Progenitor cell of endocrine pancreas (in vitro differentiated cells): ENCODE measurements around the gene CEP250. TPM values are rescaled to one million over a fixed set of nuclear protein-coding genes. Genes with fewer than 3 reads are reported as not detected.
"Not testable (repeated sequence)": the region's sequence is repeated elsewhere in the genome, so short reads cannot be mapped to it uniquely, and the experiment has no call there.

Experiments
- DNase-seq: peaks from one replicate; pipeline ENCODE4 v3.0.0; 2021; ENCODE audit warnings: low spot score; ENCODE audit not compliant: unreplicated experiment
- H3K27ac Mint-ChIP-seq: 2 replicates; pipeline ENCODE4 v1.8.0; 2021; ENCODE audit warnings: mild to moderate bottlenecking, moderate library complexity, mixed read lengths
- H3K27me3 Mint-ChIP-seq: 2 replicates; pipeline ENCODE4 v1.8.0; 2021; ENCODE audit warnings: mixed read lengths
- H3K36me3 Mint-ChIP-seq: 2 replicates; pipeline ENCODE4 v1.8.0; 2022; ENCODE audit warnings: mixed read lengths; ENCODE audit not compliant: insufficient read depth
- H3K4me1 Mint-ChIP-seq: 2 replicates; pipeline ENCODE4 v1.8.0; 2021; ENCODE audit warnings: low read depth, mixed read lengths
- H3K4me3 Mint-ChIP-seq: 2 replicates; pipeline ENCODE4 v1.8.0; 2021; ENCODE audit warnings: low read depth, mild to moderate bottlenecking, moderate library complexity, mixed read lengths
- H3K9me3 Mint-ChIP-seq: 2 replicates; pipeline ENCODE4 v1.8.0; 2021; ENCODE audit warnings: low read depth, mixed read lengths
- CTCF ChIP-seq: fragments of 200-600 bp; sonication (generic); IDR thresholded peaks from one replicate; pipeline ENCODE4 v1.5.0; 2021; ENCODE audit warnings: antibody characterized with exemption, mild to moderate bottlenecking; ENCODE audit not compliant: unreplicated experiment
- total RNA-seq: library from RNA; stranded (reverse); gene quantifications from 2 replicates; pipeline ENCODE4 v1.2.1, GENCODE V29; 2021

The CEP250 gene
- total RNA-seq, 1 donor from 2014 or later = 76.9 TPM

- DNase-seq = peak; percentile 97
- H3K9me3 Mint-ChIP-seq = no peaks in the 10 kb centered on the region
- peaks cover 4% of the 10 kb centered on the region for H3K4me1 Mint-ChIP-seq
- H3K27ac Mint-ChIP-seq = peak overlapping the region; percentile 85
- peak; percentile 91 for TF ChIP-seq CTCF
- no peaks in the 10 kb centered on the region for H3K36me3 Mint-ChIP-seq
- peaks cover 3% of the 10 kb centered on the region for H3K27me3 Mint-ChIP-seq
- peak overlapping the region; percentile 74 for H3K4me3 Mint-ChIP-seq
Observed at GRCh38 chr20:35447082-35447789, 8.2 kb upstream of the CEP250 start.

GRCh38 chr20:35448788-35449373 is 6.5 kb upstream of the CEP250 start:
- Mint-ChIP-seq H3K27me3 (peaks cover 3% of the 10 kb centered on the region), H3K27ac (no peak overlapping the region)

GRCh38 chr20:35449855-35450254 is 5.5 kb upstream of the CEP250 start:
- not testable (repeated sequence) for H3K27ac Mint-ChIP-seq

More at GRCh38 chr20:35448788-35449373, 6.5 kb upstream of the CEP250 start:
- DNase-seq = no peak
- no peak for TF ChIP-seq CTCF
- Mint-ChIP-seq H3K9me3 (no peaks in the 10 kb centered on the region), H3K4me1 (peaks cover 6% of the 10 kb centered on the region), H3K4me3 (no peak overlapping the region), H3K36me3 (peaks cover 3% of the 10 kb centered on the region)

GRCh38 chr20:35451295-35451694 is 4.1 kb upstream of the CEP250 start:
- Mint-ChIP-seq H3K36me3 (peaks cover 3% of the 10 kb centered on the region), H3K4me1 (peaks cover 12% of the 10 kb centered on the region), H3K27me3 (peaks cover 3% of the 10 kb centered on the region), H3K4me3 (no peak overlapping the region), H3K27ac (peak overlapping the region; percentile 29), H3K9me3 (no peaks in the 10 kb centered on the region)
- no peak for TF ChIP-seq CTCF
- DNase-seq = no peak

More at GRCh38 chr20:35449855-35450254, 5.5 kb upstream of the CEP250 start:
- not testable (repeated sequence) for H3K9me3 Mint-ChIP-seq, DNase-seq, H3K4me1 Mint-ChIP-seq, H3K4me3 Mint-ChIP-seq, H3K36me3 Mint-ChIP-seq, H3K27me3 Mint-ChIP-seq

GRCh38 chr20:35453647-35454046 is 1.8 kb upstream of the CEP250 start:
- Mint-ChIP-seq H3K4me1 (peaks cover 13% of the 10 kb centered on the region), H3K27ac (peak overlapping the region; percentile 100), H3K36me3 (peaks cover 3% of the 10 kb centered on the region), H3K9me3 (no peaks in the 10 kb centered on the region), H3K4me3 (peak overlapping the region; percentile 89), H3K27me3 (no peaks in the 10 kb centered on the region)
- DNase-seq = no peak
- TF ChIP-seq CTCF = no peak

- DNase-seq, H3K27me3 Mint-ChIP-seq, H3K9me3 Mint-ChIP-seq, H3K36me3 Mint-ChIP-seq: not testable (repeated sequence)
- peaks cover 13% of the 10 kb centered on the region for H3K4me1 Mint-ChIP-seq
- peak overlapping the region; percentile 89 for H3K4me3 Mint-ChIP-seq
- H3K27ac Mint-ChIP-seq = peak overlapping the region; percentile 100
Observed at GRCh38 chr20:35456700-35457099, 1.3 kb downstream of the CEP250 start.

- H3K27me3 Mint-ChIP-seq, H3K9me3 Mint-ChIP-seq, DNase-seq, H3K36me3 Mint-ChIP-seq, H3K4me3 Mint-ChIP-seq, H3K27ac Mint-ChIP-seq: not testable (repeated sequence)
- peaks cover 13% of the 10 kb centered on the region for H3K4me1 Mint-ChIP-seq
Observed at GRCh38 chr20:35457539-35457938, 2.1 kb downstream of the CEP250 start.
